HL-60/S4 treated with phorbol 12-myristate 13-acetate at 8.2 ng/mL for 4 days and 3 days (cell line): Measurements from ENCODE around the gene FOXD4.
"Not testable (repeated sequence)": the region's sequence is repeated elsewhere in the genome, so short reads cannot be mapped to it uniquely, and the experiment has no call there.

Source experiments
- in situ Hi-C: fragments of 300-500 bp; cut with MboI; formaldehyde crosslinking; loops from 2 replicates; pipeline ENCODE4 v1.15.0; 2022; ENCODE audit warnings: low sequenced_read_pairs

Gene FOXD4

DNA sequence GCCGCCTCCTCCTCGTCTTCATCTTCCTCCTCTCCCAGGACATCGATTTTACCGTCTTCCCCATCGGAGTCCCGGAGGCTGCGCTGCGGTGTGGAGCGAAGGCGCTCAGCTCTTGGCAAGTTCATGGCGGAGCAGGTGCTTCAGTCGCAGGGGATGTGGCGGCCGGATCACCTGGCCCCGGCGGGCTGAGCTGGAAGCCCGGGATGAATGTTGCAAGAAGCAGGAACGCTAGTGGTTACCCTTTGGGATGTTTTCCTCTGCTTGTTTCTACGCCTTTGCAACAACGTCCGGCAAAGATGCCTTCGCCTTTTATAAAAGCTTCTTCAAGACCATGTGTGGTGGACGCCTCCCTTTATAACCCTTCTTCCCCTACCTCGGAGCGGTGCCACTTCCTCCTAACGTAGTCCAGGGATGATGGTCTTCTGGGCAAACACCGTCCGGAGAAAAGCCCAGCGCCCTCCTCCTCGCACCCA, at the start of gene FOXD4:
TSS of gene FOXD4 (minus strand) at position 423 of the 473 bp plus-strand sequence. CDS start at position 125, 298 bp downstream.
- in situ Hi-C loops = not testable (repeated sequence)

DNA sequence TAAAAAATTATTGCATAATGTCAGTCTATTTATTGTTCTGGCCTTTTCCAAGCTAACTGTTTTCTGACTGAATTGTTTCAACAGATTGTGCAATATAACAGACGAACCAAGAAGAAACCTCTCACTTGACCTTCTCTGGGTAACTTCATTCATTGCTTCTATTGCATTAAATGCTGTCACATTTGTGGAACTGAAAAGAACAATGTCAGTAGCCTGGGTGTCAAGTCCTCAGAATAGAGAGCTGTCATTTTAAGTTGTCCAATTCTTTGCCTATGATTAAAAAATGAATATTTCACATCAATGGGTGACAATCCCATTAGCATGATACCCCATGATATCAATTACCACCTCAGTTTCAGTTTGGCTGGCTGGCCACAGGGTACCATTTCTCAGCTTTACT, 41.7 kb upstream of the FOXD4 start:
- in situ Hi-C loops = not testable (repeated sequence)

DNA sequence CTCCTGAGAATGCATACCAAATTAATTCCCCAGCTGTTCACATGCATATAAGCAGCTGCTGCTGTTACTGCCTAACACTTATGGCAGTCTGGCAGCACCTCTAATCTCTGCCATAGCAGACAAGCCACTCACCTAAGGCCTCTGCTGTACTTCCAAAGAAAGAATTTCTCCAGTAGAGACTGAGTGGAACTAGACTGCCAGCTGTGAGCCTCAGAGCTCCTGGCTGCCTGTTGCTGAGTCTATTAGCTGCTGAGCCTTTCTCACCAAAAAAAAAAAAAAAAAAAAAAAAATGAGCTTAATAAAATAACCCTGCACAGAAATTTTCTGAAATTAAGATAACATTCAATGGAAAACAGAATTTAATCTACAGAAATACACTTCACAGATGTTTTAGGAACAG, 33.0 kb upstream of the FOXD4 start:
- in situ Hi-C loops = not testable (repeated sequence)

DNA sequence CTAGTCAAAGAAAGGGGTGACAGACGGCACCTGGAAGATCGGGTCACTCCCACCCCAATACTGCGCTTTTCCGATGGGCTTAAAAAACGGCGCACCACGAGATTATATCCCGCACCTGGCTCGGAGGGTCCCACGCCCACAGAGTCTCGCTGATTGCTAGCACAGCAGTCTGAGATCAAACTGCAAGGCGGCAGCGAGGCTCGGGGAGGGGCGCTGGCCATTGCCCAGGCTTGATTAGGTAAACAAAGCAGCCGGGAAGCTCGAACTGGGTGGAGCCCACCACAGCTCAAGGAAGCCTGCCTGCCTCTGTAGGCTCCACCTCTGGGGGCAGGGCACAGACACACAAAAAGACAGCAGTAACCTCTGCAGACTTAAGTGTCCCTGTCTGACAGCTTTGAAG, 21.7 kb upstream of the FOXD4 start:
- in situ Hi-C loops = not testable (repeated sequence)

DNA sequence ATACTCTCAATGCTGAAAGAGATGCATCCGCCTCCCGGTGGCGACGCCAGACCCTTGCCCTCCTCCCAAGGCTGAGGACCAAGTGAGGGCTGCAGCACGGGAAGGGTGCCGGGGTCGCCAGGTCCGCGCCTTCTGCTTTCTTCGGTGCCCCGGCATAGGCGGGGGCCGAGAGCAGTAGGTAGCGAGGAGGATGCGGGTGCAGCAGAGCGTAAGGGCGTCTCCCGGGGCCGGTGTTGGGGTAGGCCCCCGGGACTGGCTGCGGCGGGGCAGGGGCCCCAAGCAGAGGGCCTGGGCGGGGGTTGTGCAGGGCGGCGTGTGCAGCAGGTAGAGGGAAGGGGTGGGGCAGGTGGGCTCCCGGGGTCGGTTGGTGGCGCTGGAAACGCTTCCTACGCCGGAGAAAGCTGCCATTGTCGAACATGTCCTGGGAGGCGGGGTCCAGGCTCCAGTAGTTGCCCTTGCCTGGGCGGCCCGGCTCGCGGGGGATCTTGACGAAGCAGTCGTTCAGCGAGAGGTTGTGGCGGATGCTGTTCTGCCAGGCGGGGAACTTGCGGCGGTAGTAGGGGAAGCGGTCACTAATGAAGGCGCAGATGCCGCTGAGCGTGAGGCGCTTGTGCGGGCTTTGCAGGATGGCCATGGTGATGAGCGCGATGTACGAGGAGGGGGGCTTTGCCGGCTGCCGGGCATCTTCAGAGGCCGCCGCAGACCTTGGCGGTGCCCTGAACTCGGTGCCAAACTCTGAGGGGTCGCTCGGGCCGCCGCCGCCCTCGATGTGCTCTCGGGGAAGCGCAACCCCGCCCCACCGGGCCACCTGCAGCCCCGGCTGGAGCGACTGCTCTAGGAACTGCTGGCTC, 848 bp downstream of the FOXD4 start:
- in situ Hi-C loops = not testable (repeated sequence)

DNA sequence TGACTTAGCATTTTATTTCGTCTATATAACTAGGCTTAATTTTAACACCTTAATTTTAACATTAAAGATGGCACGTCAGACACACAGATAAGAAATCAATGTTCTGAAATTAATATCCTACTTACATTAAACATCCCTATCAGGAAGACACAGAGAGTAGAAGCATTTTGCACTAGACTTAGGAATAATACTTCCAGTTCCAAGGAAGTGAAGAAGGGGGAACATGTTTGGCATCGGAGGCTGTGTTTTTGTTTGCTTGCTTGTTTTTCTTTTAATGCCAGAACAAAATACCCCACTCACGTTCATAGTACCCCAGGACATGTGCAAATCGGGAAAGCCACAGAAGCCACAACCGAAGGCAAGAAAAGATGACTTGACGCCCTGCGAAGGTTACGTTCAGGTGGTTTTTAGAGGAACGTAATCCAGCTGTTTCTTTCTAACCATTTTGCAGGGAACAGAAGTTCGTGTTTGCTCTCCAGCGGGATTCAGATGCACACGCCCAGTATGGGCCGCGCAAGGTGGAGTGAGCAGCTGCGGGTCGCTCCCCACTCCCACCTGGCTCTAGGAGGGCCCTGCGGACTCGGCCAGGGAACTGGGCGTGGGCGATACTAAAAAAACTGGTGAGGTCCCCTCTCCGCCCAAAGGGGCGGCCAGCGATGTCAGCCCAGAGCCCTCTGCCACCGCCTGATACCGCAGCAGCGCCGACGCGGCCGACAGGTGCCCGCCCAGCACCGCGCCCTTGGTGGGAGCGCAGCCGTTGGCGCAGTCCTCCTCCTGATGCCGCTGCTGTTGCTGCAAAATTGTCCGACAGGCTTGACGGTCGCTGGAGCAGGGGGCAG, 1.8 kb downstream of the FOXD4 start:
- in situ Hi-C loops = not testable (repeated sequence)

DNA sequence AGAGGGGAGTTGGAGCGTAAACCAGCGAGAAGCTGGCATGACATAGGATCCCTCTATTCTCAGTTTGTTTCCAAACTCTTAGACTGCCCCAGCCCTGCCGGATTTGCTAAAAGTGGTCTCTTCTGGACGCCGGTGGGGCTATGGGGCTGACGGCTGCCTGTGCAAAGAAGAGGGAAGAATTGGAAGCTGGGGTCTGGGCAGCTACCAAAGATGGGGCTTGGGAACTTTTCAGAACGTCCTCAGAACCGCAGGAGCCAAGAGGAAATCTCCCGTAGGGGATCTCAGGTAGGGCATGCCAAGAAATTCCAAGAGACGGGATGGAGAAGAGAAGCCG, 3.1 kb downstream of the FOXD4 start:
- in situ Hi-C loops = not testable (repeated sequence)

DNA sequence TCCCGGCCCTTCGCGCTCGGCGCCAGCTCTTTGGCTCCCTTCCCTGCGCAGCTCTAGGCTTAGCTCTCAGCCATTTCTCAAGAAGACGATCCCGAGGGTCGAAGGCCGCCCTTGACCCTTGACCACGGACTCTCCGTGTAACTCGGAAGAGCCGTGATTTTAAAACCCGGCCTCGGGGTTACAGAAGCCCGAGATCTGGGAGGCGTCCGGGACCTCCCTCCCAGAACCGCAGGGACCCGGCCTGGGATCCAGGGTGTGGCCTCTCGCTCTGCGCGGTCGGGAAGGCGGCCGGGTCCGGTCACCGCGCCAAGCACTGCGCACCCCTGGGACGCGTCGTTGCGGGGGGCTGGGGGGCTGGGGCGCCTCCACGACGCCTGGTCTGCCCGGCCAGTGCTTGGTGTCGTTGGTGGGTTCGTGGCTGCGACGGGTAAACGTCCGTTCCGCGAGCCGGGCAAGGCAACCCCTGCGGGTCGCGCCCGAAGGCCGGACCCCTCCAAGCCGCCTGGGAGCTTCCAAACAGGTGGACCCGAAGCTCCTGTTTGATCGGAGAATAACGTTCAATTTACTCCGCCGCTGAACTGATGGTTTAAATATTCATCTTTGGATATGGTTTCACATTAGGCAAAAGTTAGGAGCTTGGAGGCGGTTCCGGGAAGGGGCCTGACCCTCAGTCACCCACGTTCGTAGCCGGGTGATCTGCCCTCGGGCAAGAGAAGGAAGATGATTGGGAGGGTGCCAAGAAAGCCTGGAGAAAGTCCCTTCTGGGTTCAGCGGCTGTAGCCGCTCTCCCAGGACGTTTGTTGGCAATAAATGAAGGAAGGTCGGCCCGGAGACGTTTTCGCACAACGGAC, 3.7 kb downstream of the FOXD4 start:
- in situ Hi-C loops = not testable (repeated sequence)

DNA sequence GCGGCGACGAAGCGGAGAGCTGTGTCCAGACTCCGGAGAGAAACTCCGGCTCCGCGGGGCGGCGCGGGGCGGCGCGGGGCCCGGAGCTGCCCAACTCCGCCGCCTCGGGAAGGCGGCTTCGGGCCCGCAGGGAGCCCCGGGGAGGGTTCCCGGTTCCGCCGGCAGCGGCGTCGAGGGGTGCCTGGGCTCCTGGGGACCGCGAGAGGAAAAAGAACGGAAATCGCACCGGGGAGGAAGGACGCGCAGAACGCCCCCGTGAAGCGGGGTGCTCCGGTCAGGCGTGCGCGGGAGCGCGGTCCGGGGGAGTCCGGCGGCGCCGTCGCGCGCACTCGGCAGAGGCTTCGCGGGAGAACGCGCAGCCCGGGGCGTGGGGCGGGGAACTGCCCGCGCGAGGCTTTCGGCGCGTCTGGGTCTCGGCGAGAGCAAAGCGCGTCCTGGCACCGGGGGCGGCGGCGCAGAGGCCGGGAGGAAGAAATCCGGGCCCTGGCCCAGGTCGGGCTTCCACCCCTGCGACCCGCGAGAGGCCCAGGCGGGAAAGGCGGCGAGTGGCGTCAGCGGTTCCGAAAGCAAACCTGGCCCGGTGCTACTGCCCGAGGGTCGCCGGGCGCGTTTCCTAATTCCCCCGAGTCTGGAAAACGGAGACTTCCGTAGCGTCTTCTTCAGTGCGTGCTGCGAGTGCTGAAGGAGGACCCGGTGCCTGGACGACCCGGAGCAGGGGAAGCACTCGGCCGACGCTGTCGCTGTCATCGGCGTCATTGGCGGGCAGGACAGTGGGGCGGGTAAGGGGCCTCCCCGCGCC, 4.5 kb downstream of the FOXD4 start:
- in situ Hi-C loops = not testable (repeated sequence)

DNA sequence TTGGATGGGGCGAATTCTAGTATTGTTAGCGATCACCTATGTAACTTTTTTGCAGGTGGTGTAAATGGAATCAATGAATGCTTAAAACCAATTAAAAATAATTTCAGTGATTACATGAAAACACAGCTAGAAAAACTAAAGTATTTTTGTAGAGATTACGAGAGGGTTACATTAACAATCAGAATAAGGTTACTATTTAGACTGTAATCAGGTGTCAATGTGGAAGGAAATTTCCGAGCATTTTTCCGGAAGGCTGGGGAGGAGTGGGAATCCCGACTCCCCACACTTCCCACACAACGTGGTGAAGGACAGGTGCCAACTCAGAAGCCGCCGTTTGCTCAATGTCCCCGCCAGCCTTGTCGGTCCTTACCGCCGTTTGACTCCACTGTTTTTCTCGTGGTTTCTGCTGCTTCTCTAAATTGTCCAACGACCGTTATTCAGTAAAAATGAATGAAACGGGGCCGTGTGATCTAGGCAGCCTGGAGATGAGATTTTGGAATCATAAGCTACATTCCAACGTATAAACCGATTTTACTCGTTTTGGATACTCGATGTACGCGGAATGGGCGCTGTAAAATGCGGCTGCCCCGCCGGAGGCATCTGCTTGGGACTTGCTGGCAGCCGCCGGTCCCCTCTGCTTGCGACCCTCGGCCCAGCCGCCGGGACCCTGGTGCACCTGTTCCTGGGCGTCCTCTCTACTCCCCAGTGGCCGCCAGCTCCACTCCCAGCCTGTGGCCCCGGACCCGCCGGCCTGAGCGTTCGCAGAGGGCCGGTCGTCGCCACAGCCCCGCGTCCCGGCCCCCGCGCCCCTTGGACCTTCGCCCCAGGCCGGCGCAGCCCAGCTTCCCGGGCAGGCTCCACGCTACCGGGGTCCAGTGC, 5.4 kb downstream of the FOXD4 start:
- in situ Hi-C loops = not testable (repeated sequence)

DNA sequence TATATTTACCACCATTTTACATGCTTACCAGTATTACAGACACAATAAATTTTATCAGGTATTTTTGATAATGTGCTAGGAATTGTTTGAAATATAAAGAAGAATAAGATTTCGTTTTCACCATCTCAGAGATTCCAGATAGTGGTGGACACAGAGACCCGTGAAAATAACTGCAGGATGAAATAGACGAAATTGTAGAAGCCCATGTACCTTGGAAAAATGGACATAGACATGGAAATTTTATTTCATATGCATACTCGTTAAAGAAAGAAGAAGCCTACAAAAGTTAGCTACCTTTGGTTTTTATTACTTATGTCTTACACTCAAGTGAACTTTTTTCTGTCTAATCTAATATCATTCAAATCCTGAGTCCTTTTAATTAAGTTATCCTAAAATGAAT, 7.5 kb downstream of the FOXD4 start:
- in situ Hi-C loops = not testable (repeated sequence)

DNA sequence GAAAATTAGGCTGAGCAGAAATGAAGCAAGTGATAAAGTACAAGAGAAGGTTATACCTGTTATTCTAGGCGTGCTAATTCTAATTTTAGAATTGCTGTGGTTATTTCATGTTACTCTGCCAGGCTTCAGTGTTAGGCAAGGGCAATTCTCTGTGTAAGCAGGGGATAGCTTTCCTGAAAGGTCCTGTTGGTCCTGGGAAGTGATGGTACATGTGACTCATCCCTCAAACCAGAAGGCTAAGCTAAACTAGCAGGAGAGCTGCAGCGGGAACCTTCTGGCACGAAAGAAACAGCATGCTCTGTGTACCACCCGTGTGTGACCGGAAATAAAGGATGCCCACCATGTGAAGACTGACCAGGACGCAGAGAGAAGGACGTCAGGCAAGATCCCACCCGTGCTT, 8.7 kb downstream of the FOXD4 start:
- in situ Hi-C loops = not testable (repeated sequence)

DNA sequence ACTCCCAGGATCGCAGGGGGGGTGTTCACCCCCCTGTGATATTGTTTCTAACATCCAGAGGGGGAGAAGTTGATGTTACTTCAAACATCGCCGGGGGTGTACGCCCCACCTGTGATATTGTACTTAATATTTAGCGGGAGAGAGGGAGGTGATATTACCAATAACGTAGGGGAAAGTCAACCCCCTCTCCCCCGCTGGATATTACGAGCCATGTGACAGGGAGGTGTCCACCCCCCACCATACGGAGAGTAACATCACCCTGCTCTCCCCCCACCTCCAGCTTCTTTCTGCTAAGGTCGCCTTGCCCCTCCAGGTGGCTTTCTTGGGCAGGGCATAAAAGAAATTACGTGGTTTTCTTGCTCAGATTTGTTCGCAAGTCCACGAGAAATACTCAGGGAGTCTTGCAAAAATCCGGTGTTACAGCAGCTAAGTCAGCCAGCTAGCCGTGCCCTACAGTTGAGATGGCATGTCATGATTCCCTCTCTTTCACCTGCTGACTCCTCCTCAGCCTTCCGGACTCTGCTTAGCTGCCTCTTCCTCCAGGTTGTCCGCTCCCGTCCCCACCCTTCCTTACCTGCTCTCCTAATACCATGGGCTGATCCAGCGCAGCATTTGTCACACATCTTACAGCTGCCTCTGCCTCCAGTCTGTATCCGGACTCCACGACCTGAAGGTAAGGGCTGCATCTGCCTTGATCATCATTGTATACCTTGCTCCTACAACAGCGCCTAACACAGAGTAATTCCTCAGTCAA, 9.3 kb downstream of the FOXD4 start:
- in situ Hi-C loops = not testable (repeated sequence)

DNA sequence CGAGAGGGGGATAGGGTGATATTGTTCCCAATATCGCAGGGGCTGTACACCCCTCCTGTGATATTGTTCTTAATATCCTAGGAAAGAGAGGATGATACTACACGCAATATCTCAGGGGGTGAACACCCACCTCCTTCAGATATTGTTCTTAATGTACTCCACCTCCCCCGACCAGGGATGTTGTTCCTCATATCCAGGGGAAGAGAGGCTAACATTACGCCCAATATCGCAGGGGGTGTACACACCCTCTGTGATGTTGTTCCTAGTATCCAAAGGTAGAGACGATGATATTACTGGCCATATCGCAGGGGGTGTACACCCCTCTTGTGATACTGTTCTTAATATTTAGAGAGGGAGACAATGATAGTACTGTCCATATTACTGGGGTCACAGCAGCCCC, 12.2 kb downstream of the FOXD4 start:
- in situ Hi-C loops = not testable (repeated sequence)

DNA sequence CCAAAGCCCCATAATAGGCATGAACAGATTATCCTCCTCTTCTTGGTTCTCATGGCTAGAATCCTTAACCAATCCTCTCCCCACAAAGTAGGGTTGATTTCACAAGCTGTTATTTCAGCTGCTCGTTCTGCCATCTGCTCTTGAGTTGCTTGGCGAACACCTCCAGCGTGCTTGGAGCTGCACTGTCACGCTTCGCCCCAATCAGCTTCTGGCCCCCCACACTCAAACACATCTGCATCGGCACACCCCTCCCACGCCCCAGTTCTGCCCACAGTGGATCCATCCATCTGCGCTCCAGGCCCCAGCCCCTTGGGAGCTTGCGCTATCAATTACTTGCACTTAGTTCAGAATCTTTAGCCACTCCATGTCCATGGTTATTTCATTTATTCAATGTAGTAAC, 17.8 kb downstream of the FOXD4 start:
- in situ Hi-C loops = not testable (repeated sequence)

DNA sequence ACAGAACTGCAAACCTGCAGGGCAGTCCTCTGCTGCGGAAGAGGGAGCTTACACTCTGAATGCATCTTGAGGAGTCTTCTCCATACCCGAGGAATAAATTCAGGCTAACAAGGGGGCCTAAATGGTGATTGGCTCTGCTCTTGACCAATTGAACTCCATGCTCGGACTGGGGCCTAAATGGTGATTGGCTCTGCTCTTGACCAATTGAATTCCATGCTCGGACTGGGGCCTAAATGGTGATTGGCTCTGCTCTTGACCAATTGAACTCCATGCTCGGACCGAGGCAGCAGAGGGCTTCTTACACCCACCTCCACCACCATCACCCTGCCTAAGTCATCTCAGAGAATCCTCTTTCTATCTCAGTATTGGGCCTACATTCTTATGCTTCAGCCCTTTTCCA, 18.4 kb downstream of the FOXD4 start:
- in situ Hi-C loops = not testable (repeated sequence)

DNA sequence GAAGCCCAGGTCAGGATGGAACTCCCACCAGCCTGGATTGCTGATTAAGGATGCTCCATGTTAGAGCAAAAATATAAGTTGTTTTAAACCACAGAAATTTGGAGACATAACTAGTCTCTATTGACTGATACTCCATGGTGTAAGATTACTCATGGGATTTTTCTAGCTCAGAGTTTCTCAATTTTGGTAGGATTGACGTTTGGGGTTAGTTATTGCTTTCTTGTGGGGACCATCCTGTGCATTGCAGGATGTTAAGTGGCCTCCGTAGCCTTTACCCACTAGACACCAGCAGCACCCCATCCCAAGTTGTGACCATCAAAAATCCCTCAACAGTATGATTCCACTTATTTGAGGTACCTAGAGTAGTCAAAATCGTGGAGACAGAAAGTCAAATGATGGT, 19.4 kb downstream of the FOXD4 start:
- in situ Hi-C loops = not testable (repeated sequence)

DNA sequence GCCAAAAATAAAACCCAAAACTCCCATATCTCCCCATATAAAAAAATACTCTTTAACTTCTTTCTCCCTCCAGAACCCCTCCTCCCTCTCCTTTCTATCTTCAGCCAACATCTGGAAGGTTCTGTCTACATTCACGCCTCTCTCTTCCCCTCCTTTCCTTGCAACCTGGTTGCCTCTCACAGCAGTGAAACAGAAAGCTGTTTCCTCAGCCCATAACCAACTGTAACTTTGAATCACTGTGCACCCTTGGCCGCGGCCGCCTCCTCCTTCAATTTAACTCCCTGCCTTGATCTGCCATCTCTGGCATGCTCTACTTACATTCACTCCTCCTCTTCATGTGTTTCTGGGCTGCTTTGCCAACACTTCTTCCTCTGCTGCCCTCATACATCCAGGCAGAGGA, 23.2 kb downstream of the FOXD4 start:
- in situ Hi-C loops = not testable (repeated sequence)
